CD14-positive monocyte (primary cell): ENCODE data around the gene ERBB4. TPM values are rescaled to one million over a fixed set of nuclear protein-coding genes. Genes with fewer than 3 reads are reported as not detected.

Source experiments
- DNase-seq, 3 donors: peaks; one replicate each; pipeline ENCODE4 v3.0.0-alpha.2; 2011 to 2022
- H2AFZ ChIP-seq: 2 replicates; pipeline ENCODE4 v1.6.0; 2012; ENCODE audit warnings: mild to moderate bottlenecking, low read depth, low read length, inconsistent platforms; ENCODE audit not compliant: insufficient read depth, poor library complexity, severe bottlenecking
- H3K27ac ChIP-seq, 2 donors: 1 replicate in 1 of 2; 2 replicates in 1 of 2; pipeline ENCODE4 v1.5.1; 2012 to 2013; ENCODE audit warnings: low read length in 2 of 2, control low read depth in 1 of 2, inconsistent platforms in 1 of 2, low read depth in 1 of 2, mild to moderate bottlenecking in 1 of 2
- H3K27me3 ChIP-seq, 2 donors: one replicate each; pipeline versions ENCODE4 v1.6.0 to v1.6.1; 2011 to 2013; ENCODE audit warnings: low read length in 2 of 2; ENCODE audit not compliant: control insufficient read depth in 2 of 2, insufficient read depth in 2 of 2
- H3K36me3 ChIP-seq, 2 donors: replicated peaks in 1 of 2; 1 replicate in 1 of 2; 2 replicates in 1 of 2; pipeline versions ENCODE4 v1.5.1 to v1.6.1; 2012 to 2013; ENCODE audit warnings: low read length in 2 of 2, control low read depth in 1 of 2, inconsistent platforms in 1 of 2, mild to moderate bottlenecking in 1 of 2; ENCODE audit not compliant: insufficient read depth in 2 of 2, control insufficient read depth in 1 of 2
- H3K4me1 ChIP-seq, 2 donors: 1 replicate in 1 of 2; 2 replicates in 1 of 2; pipeline versions ENCODE4 v1.5.1 to v1.6.1; 2012 to 2013; ENCODE audit warnings: low read length in 2 of 2, control low read depth in 1 of 2, inconsistent platforms in 1 of 2, mild to moderate bottlenecking in 1 of 2, moderate library complexity in 1 of 2; ENCODE audit not compliant: insufficient read depth in 2 of 2, control insufficient read depth in 1 of 2
- H3K4me2 ChIP-seq: replicated peaks from 2 replicates; pipeline ENCODE3; 2012; ENCODE audit warnings: low read length, moderate library complexity, mild to moderate bottlenecking; ENCODE audit not compliant: poor library complexity, severe bottlenecking; ENCODE audit errors: extremely low read depth
- H3K4me3 ChIP-seq, 3 experiments: fragments of 200-600 bp in 1 of 3; sonication (generic) in 1 of 3; replicated peaks in 1 of 3; 1 replicate in 2 of 3; 2 replicates in 1 of 3; pipeline ENCODE4 v1.5.1; 2011 to 2013; ENCODE audit warnings: low read length in 3 of 3, mild to moderate bottlenecking in 3 of 3, control low read depth in 2 of 3, low read depth in 2 of 3, inconsistent platforms in 1 of 3, moderate library complexity in 1 of 3
- H3K79me2 ChIP-seq: 2 replicates; pipeline ENCODE4 v1.6.0; 2012; ENCODE audit warnings: mild to moderate bottlenecking, control low read depth, inconsistent platforms, low read length, moderate library complexity; ENCODE audit not compliant: insufficient read depth
- H3K9ac ChIP-seq: 2 replicates; pipeline ENCODE4 v1.6.0; 2017; ENCODE audit warnings: low read length, mild to moderate bottlenecking; ENCODE audit not compliant: insufficient read depth, poor library complexity, severe bottlenecking
- H3K9me3 ChIP-seq, 2 donors: replicated peaks in 1 of 2; 1 replicate in 1 of 2; 2 replicates in 1 of 2; pipeline versions ENCODE4 v1.5.1 to v1.6.1; 2012 to 2013; ENCODE audit warnings: low read length in 2 of 2, control low read depth in 1 of 2; ENCODE audit not compliant: control insufficient read depth in 1 of 2, insufficient read depth in 1 of 2
- H4K20me1 ChIP-seq: 2 replicates; pipeline ENCODE4 v1.6.0; 2012; ENCODE audit warnings: mild to moderate bottlenecking, low read length, control low read depth, moderate library complexity; ENCODE audit not compliant: insufficient read depth
- H3K27ac Mint-ChIP-seq, 7 donors: one replicate each; pipeline ENCODE4 v1.8.0; 2020; ENCODE audit warnings: mild to moderate bottlenecking in 7 of 7, mixed read lengths in 7 of 7, moderate library complexity in 6 of 7, inconsistent platforms in 2 of 7
- H3K27me3 Mint-ChIP-seq, 3 donors: one replicate each; pipeline ENCODE4 v1.8.0; 2021 to 2022; ENCODE audit warnings: low read depth in 3 of 3, mild to moderate bottlenecking in 3 of 3, mixed read lengths in 3 of 3, moderate library complexity in 3 of 3, inconsistent platforms in 1 of 3
- H3K36me3 Mint-ChIP-seq, 2 donors: one replicate each; pipeline ENCODE4 v1.8.0; 2020; ENCODE audit warnings: mixed read lengths in 2 of 2, inconsistent platforms in 1 of 2, mild to moderate bottlenecking in 1 of 2
- H3K4me1 Mint-ChIP-seq: one replicate; pipeline ENCODE4 v1.8.0; 2020; ENCODE audit warnings: mild to moderate bottlenecking, mixed read lengths
- H3K4me3 Mint-ChIP-seq, 2 donors: one replicate each; pipeline ENCODE4 v1.8.0; 2020; ENCODE audit warnings: mild to moderate bottlenecking in 2 of 2, mixed read lengths in 2 of 2, moderate library complexity in 1 of 2
- H3K9me3 Mint-ChIP-seq, 7 donors: one replicate each; pipeline ENCODE4 v1.8.0; 2020 to 2022; ENCODE audit warnings: mixed read lengths in 7 of 7, mild to moderate bottlenecking in 6 of 7, moderate library complexity in 6 of 7, inconsistent platforms in 2 of 7
- whole genome bisulfite sequencing: methylation state at CpG from one replicate; pipeline ENCODE4 v1.1.5; 2013; ENCODE audit warnings: missing lambda C conversion rate; ENCODE audit not compliant: insufficient coverage; 5-methylcytosine and 5-hydroxymethylcytosine counted together
- intact Hi-C, 2 donors: fragments of 100-400 bp; cut with micrococcal nuclease; formaldehyde crosslinking; loops; one replicate each; pipeline versions ENCODE4 v1.15.0 to v1.15.1; 2023
- polyA plus RNA-seq, 3 donors: library from polyadenylated mRNA; depleted of rRNA in 1 of 3; unstranded in 2 of 3; stranded (reverse) in 1 of 3; fragments of 300-500 nt in 2 of 3; fragments of >200 nt in 1 of 3; fragmentation: Illumina TruSeq in 2 of 3; gene quantifications; 1 replicate in 2 of 3; 2 replicates in 1 of 3; pipeline ENCODE4 v1.2.3, GENCODE V29; 2012 to 2021
- TF ChIP-seq, protein P1 (sequence below): fragments of 200-600 bp; IDR thresholded peaks from one replicate; pipeline ENCODE4 v1.8.0; 2022; ENCODE audit warnings: antibody characterized with exemption, mild to moderate bottlenecking

The ERBB4 gene
- polyA plus RNA-seq, 3 donors: not detected

DNA sequence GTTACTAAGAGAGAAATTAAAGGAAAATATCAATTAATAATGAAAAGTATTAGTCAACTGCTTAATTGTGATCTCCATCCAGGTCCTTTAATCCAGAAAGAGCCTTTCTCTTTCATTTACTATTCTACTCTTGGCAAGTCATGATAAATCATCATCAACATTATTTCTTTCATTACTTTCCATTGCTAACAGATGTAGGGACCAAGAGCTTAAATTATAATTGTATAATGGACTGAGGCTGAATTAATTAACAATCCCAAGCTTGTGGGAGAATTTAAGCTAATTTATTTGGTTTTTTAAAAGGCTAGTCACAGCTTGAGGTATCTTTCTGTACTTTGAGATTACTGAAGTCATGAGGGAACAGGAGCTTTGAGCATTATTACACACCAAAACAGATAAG lies 223.9 kb downstream of the ERBB4 start:
- no peaks in the 10 kb centered on the region for H3K9me3 ChIP-seq
- H3K4me3 Mint-ChIP-seq: no peak overlapping the region
- DNase-seq: no peak
- H3K27me3 Mint-ChIP-seq: no peaks in the 10 kb centered on the region
- no peaks in the 10 kb centered on the region for H3K4me1 ChIP-seq
- no peaks in the 10 kb centered on the region for H3K27me3 ChIP-seq
- intact Hi-C loops: no loop called here
- H3K36me3 Mint-ChIP-seq: no peaks in the 10 kb centered on the region
- H4K20me1 ChIP-seq: no peaks in the 10 kb centered on the region
- no peak overlapping the region for H3K4me3 ChIP-seq
- no peaks in the 10 kb centered on the region for H3K36me3 ChIP-seq
- H3K9me3 Mint-ChIP-seq: no peaks in the 10 kb centered on the region
- no peak overlapping the region for H3K9ac ChIP-seq
- no peak overlapping the region for H3K4me2 ChIP-seq
- no peaks in the 10 kb centered on the region for H3K4me1 Mint-ChIP-seq
- no peak overlapping the region for H3K27ac ChIP-seq
- TF ChIP-seq, protein P1, sequence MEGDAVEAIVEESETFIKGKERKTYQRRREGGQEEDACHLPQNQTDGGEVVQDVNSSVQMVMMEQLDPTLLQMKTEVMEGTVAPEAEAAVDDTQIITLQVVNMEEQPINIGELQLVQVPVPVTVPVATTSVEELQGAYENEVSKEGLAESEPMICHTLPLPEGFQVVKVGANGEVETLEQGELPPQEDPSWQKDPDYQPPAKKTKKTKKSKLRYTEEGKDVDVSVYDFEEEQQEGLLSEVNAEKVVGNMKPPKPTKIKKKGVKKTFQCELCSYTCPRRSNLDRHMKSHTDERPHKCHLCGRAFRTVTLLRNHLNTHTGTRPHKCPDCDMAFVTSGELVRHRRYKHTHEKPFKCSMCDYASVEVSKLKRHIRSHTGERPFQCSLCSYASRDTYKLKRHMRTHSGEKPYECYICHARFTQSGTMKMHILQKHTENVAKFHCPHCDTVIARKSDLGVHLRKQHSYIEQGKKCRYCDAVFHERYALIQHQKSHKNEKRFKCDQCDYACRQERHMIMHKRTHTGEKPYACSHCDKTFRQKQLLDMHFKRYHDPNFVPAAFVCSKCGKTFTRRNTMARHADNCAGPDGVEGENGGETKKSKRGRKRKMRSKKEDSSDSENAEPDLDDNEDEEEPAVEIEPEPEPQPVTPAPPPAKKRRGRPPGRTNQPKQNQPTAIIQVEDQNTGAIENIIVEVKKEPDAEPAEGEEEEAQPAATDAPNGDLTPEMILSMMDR: no peak
- no peak overlapping the region for H3K27ac Mint-ChIP-seq
- H2AFZ ChIP-seq: no peak overlapping the region
- no peaks in the 10 kb centered on the region for H3K79me2 ChIP-seq

DNA sequence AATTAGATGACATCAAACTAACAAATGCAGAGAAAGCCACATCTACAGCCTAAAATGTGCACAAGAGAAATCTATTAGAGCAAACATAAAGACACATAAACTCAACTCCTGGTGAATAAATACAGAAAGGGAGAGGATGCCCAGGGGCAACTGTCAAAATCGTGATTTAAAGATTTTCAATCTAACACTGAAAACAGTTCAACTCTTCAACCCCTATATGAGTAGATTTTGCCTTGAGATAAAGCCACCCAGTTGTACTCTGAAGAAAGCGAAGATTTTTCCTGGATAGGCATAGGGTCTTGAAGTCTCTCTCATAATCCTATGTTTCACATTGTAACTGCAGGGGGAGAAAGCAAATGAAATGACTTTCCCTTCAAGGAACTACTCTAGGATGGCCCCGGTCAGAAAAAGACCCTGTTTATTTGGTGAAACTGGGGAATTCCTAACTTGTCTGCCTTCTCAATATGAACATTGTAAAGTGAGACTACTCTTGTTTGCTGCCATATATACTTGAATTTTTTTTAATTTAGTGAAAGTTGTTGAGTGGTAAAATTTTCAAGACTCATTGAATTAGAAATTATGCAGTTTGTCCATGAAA lies 226.7 kb downstream of the ERBB4 start:
- H3K36me3 ChIP-seq: no peaks in the 10 kb centered on the region
- no peak overlapping the region for H3K27ac ChIP-seq
- H3K4me3 Mint-ChIP-seq: no peak overlapping the region
- H3K79me2 ChIP-seq: no peaks in the 10 kb centered on the region
- TF ChIP-seq, protein P1: no peak
- no peaks in the 10 kb centered on the region for H3K27me3 ChIP-seq
- H3K27ac Mint-ChIP-seq: no peak overlapping the region
- H3K4me2 ChIP-seq: no peak overlapping the region
- no peaks in the 10 kb centered on the region for H3K36me3 Mint-ChIP-seq
- WGBS: no CpG with 5 or more reads among the region's 3 CpGs
- no peaks in the 10 kb centered on the region for H3K9me3 ChIP-seq
- H3K4me1 ChIP-seq: no peaks in the 10 kb centered on the region
- intact Hi-C loops: no loop called here
- no peak overlapping the region for H2AFZ ChIP-seq
- no peak for DNase-seq
- no peak overlapping the region for H3K4me3 ChIP-seq
- no peaks in the 10 kb centered on the region for H3K9me3 Mint-ChIP-seq
- H3K4me1 Mint-ChIP-seq: no peaks in the 10 kb centered on the region
- H3K9ac ChIP-seq: no peak overlapping the region
- no peaks in the 10 kb centered on the region for H3K27me3 Mint-ChIP-seq
- H4K20me1 ChIP-seq: no peaks in the 10 kb centered on the region
